GM19238 (cell line): ENCODE measurements around the gene VAPA.
A peak's percentile ranks its signal among the peaks of the same experiment; 100 is the strongest.

ENCODE experiments used
- DNase-seq: peaks from one replicate; pipeline ENCODE4 v3.0.0; 2011; ENCODE audit warnings: low spot score; ENCODE audit not compliant: insufficient read length

VAPA gene

DNA sequence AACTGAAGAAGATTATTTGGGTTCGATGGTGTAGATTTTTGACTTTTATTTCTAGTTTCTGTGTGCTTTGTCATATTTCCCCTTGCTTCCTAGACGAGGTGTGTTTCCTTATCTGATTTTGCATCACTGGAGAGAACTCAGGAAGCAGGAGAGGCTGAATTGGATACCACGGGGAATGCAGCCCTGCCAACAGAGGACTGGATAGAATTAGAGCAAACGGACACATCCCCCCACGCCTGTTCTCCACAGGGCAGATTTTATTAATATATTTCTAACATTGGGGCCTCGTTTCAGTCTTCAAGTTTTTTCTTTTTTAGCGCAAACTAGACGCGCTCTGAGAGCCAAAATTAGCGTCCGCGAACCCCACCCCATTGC is 678 bp upstream of the VAPA start:
- no peak for DNase-seq

DNA sequence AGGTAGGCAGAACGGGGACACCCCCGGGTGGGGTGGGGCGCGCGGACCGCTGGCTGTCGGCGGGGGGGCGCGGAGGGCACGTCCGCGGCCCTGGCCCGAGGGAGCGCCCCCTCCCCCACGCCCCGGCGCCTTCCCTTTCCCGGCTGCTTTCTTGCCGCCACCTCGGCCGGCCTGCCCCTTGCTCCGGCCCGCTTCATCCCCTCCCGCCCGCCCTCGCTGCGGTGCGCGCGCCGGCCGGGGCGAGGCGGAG is 443 bp downstream of the VAPA start:
- no peak for DNase-seq

DNA sequence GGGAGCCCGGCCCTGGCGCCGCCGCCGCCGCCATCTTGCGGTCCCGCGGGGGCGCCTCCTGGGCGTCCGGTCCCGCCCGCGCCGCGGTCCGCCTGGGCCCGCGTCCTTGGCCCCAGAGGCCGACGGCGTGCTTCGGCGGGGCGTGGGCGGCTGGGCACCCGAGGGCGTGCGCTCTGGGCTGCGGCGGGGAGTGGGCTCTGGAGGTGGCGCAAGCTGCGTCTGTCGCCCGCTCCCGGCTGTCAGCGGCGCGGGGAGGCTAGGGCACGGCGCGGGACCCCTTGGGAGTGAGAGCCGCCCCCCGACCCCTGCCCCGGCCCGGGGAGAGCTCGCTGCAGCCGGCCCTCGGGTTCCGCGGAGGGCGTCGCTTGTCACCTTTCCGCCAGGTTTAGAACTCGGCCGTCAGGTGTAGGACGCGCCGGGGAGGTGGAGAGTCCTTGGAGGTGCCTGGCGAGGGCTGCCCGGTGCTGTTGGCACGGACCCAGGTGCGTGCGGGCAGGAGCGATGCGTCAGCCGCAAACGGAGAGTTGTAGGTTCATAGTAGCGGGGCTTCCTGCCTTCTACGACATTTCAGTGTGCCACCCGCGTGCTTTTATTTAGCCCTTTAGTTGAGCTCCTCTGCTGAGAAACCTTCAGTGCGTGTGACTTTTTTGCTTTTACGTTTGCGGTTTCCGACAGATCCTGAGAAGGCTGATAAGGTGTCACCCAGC is 921 bp downstream of the VAPA start:
- peak; percentile 52 for DNase-seq

DNA sequence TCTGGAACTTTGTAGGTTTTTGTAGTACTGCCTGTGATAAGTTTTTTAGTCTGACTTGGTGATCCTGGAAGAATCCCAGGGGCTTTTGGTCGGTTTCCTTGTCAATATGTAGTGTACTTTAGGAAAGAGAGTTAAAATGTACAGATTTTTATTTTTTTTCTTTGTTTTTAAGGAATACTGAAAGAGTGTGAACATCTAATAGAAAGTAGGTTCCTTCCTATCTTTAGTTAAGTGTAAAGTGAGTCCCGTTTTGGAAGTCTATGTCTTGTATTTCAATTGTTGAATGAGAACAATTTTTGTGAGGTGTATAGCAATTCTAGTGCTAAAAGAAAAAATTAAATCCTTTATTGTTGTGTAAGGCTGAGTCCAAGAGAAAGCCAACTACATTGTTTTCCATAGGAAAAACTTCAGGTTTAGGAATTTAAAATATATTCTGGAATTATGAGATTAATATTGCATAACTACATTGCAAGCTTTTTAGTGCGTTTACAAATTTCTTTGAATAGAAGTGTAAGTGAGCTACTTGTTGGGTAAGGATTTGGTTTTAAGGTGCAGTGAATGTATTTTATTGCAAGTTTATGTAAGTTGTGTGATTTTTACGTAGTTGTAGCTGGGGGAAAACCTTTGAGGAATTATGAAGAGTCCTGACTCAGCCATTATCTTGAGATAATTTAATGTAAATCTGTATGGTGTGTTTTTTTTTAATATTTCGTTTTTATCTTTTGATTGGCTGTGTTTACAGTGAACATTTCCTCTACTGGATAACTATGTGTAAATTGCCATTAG is 1.7 kb downstream of the VAPA start:
- no peak for DNase-seq

DNA sequence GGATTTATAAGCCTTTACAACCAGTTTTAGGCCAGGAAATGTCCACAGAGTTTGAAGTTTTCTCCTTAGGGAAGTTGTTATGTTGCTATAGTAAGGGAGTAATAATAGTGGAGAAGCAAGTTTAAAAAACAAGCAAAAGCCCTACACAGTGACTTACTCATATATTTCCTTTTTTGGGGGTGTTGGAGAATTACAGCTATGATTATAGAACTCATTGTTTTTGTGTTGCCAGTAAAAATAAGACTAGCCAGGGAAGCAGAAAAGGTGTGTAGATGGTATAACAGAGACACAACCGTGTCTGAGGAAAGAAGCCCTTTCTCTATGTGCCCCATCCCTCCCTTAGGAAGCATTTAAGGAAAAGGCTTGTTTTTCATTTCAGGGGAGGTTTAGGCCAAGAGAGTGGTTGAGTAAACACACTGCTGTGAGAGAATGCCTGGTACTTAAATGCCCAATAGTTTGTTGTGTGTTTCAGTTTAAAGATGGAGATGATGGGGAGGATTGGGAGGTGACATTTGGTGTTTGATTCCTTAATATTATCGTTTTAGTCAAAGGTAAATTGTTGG is 2.3 kb downstream of the VAPA start:
- no peak for DNase-seq

DNA sequence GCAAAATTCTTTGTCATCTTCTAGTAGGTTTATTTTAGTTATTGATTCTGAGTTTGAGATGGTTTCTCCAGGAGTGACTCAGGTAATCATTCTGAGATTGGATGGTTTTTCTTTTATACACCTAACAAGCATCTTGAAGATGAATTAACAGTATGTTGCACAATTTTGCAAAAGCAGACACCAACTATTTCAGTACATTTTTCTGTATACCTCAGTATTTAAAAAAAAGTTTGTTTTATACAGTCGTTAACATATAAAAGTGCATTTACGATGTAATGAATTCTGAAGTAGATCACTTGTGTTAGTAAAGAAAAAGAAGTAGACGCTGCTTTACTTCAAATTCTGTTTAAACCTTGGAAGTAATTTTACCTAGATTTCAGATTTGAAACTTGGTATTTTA is 3.0 kb downstream of the VAPA start:
- no peak for DNase-seq

DNA sequence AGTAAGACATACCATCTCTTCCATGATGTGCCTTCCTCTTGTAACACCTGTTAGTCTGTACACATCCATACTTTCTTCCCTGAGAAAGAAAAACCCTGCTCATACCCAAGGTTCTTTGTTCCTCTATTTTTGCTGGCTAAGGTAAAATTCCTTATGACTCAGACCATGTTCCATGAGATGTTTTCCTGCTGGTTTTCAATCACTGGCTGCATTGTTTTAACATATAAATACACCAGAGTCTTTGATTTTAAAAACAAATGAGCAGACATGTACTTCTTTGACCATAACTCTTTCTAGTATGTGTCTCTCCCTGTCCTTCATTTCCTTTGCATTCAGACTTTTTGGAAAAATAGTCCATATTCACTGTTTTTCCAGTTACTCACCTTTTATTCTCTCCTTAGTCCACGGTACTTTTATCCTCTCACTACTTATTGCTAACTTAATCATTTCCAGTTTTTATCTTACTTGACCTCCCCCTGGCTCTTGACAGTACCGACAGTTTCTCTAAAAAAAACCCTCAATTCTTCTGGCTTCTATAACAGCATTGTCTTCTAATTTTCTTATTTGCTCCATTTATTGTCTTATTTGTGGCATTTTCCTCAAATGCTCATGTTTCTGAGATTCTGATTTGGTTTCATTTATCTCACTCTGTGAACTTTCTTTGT is 4.3 kb downstream of the VAPA start:
- DNase-seq: no peak

DNA sequence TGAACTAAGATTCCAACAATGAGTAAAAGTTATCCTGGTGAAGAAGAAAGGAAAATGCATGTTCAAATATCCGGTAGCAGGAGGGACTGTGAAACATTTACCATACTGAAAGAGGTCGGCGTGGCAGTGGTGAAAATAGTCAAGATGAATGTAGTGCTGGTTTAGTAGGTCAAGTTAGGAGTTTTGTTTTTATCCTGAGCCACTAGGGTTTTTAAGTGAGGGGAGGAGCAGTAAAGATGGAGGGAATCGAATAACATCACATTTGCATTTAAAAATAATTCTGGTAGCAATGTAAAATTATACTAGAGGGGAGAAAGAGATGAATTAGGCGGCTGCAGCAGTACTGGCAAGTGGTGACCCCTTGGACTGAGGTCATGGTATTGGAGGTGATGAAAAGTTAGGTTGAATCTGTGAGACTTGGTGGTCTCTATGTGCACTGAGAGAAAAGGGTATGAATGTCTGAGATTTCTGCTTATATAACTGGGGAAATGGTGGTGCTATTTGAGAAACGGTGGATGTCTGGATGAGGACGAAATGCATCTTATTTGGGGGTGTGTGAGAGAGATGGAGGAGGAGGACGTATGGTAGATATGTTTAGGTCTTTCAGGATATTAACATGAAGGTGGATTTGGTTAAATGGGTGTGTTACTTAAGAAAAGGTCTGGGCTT is 5.9 kb downstream of the VAPA start:
- DNase-seq: no peak

DNA sequence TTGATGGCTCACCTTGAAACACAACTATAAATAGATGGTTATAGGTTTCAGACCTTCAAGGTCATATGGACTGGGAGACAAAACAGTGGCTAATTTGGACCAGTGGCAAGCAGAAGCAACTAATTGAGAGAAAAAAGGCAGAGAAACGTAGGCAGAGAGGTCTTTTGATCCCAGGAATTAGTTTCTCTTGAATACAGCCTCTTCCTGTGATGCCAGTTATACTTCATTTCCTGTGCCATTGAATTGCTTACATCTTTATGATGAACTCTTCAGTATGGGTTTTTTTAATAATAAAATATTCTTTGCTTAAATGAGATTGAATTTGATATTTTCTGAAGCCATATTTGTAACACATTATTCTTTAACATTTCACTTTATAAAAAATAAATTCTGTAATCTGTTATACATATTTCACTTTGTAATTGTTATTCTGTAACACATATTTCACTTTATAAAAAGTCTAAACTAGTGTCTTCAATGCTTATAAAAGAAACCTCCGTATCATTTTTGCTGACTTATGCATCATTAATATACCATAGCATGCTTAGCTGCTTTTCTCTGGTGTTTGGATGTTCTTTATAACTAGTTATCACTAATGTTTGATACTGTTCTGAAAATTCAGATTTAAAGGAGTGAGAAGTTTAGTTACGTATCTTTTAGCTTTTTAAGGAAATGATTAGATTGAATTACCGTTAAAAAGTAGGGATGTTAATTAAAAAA is 8.9 kb downstream of the VAPA start:
- no peak for DNase-seq

DNA sequence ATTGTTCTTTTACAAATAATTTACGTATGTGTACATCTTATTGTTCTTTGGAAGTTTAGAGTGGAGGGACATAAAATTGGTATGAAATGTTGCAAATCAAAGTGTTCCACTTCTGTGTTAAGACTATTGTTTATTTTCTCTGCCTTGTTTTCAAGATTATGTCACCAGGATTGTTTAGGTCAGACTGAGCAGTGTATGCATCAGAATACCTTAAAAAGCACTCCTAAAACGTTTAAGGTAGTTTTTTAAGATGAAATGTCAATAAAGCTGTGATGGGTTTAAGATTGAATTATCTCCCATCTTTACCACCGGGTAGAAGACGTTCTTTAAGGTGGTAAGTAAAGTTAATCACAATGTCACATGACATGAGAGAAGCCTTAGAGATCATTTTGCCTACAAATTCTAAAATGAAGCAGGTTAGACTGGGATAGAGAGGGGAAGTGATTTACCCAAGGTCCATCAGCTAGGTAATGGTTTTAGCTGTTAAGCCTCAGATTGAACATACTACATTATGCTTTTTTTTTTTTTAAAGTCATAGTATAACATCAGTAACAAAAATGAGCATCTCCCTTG is 10.6 kb downstream of the VAPA start:
- no peak for DNase-seq

DNA sequence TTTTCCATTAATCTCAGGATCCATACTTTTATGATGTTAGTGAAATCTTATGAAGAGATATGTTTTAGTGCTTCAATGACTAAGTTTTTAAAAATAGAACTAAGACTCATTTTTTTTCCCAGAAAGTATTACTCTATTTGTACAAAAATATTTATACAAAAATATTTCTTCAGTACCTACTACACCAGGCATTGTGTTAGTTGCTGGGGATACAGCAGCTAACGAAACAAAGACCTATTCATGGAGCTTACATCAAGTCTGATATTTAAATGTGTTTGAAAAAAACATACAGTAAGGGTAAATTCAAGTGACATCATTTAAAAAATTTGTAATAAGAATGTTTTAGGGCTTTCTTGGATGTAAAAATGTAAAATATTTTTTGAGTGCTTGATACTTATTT is 11.6 kb downstream of the VAPA start:
- no peak for DNase-seq

DNA sequence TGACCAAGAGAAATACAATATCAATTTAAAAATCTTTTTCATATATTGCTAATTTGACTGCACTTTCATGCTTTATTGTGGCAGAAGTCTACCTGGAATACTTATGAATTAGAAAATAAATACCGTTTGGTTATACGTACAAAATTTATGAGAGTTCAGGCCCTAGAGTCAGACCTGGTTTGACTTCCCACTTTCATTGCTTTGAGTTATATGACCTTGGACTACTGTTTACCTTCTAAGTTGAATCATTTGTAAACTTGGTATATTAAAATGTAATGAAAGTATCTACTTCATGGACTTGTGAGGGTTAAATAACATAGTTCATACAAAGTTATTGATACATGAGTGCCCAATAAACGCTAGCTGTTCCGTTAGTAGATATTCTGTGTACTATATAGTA is 12.0 kb downstream of the VAPA start:
- no peak for DNase-seq

DNA sequence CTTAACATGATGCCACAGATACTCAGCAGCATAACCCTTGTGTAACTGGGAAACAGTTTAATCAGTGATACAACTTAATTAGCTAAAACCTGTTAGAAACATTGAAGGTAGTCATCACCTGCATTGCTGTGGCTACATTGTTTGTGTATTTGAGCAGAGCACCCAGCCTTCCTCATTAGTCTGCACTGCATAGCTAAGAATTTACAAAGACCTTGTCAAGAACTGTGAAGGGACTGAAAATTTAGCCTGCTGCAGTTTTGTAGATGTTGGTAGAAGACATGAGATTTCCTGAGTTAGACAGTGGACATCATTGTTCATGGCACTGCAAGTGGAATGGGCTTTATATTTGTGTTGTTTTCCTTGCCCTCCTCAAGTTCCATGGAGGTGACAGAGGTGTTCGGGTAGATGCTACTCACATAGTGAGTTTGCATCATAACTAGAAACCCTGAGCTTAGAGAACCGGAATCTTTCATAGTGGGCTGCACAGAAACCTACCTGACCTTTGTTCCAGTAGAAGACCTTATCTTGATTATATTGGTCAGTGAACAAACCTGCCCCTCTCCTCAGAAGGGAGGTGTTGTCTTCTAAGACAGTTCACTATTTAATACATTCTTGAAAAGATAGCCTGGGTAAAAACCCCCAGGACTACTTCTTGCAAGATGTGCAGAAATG is 12.5 kb downstream of the VAPA start:
- DNase-seq: no peak

DNA sequence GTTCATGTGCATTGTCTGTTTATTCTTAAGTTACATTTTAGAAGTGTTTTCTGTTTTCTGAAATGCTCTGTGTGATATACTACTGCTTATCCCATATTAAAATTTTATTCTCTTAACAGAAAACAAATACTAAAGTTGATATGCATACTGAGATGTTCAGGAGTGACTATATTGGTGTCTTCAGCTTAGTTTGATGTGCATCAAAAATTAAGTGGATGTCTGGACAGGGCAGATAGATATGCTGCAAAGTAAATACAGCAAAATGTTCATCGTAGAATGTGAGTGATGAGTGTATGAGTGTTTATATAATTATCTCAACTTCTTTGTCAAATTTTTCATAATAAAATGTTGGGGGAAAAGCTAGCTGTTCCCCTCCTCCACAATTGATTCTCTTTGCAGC is 13.2 kb downstream of the VAPA start:
- no peak for DNase-seq

DNA sequence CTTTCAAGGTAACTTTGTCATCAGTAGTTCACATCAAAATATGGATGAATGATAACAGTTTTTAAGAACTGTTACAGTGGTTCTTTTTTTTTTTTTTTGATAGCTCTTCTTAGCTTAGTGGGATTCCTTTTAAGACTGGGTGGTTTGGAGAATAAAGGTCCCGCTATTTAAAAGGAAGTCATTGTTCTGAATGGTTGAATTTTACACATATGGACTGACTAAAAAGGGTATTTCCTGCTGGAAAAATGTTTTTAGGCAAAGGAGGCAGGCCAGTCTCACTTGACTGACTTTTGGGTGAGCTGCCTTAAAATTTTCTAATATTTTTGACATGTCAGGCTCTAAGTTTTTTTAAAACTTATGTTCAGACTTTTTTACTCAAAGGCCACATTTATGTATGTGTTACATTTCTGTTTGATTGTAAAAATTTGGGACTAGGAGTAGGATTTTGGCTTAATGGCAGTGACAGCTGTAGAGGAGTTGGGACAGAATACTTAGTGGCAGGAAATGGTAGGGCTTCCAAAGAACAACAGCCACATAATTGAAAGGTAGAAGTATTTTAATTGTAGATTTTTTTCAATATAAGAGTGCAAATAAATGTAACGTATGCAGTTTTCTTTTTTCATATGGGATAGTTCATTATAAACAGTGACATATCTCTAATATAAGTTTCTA is 13.7 kb downstream of the VAPA start:
- no peak for DNase-seq

DNA sequence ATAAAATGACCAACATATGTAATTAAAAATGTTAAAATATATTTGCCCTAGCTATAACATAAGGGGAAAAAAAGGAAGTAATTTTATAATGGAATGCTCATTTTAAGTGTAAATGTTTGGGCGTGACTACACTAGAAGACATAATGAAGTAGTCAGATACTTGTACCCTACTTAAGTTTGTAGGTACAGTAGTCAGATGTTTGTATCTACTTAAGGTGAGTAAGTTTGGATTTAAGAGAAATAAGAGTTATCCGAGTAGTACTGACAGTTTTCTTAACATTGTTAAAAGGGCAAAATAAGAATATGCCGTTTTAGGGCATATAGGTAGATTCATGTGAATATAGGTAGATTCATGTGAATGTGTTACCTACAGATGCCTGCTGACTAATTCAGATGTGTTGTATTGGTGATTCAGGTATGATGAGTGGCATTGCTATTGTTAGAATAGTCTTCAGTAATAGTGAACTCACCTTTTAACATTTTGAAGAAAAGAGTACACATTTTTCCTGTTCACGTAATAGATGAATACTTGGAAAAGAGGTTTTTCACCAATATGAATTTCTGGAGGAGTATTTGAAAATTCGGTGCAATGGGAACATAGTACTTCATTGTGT is 14.9 kb downstream of the VAPA start:
- no peak for DNase-seq

DNA sequence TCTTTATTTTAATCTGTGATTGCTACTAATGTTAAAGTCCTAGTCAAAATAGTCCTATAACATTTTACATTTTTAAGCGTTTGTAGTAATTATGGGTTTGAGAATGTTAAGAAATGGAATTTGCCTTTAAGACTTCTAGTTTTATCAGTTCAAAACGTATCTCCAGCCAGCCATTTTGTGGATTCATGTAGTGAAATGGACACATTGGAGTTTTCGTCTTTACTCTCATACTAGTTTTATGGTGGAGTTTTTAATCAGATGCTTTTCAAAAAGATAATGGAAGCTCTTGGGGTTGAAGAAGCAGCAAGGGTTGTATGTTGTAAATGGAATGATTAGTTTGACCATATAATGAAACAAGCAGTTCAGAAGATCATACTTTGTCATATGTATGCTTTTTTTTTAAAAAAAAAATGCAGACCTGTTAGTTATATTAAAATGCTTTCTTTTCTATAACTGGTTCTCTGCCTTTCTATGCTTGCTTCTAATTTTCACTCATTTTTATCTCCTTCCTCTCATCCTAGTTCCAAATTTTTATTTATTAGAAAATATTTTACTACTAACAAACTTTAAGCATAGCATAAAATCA is 16.6 kb downstream of the VAPA start:
- DNase-seq: no peak

DNA sequence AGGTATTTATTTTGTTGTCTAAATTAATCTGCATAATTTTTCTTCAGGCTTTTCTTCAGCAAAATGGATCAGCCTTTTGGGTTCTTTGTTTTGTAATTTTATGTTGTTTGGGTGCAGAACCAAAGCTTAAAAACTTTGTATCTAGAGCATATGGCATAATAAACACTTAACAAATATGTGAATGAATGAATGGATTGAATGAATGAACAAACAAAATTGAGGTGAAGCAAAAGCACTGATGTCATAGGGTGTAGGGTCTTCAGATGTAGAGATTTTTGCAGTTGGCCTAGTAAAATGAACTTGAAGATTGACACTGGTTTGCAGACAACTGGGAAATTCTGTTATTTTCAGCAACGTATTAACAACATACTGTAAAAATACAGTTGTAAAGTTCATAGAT is 17.3 kb downstream of the VAPA start:
- no peak for DNase-seq

DNA sequence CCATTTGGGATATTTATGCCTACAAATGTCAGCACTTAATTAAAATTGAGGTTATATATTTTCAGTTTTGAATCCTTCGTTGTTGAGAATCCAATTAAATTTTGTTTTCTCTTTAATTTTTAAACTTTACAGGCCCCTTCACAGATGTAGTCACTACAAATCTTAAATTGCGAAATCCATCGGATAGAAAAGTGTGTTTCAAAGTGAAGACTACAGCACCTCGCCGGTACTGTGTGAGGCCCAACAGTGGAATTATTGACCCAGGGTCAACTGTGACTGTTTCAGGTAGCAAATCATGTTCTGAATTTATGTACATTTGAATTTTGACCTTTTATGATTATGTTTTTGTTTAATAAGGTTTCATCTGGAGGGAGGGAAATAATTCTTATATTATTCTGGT is 17.9 kb downstream of the VAPA start:
- DNase-seq: no peak
